Esophagus muscularis mucosa (tissue), 4 donors: ENCODE results near the gene RAB11FIP3. TPM values are rescaled to one million over a fixed set of nuclear protein-coding genes. Genes with fewer than 3 reads are reported as not detected.

Experiments used
- DNase-seq: peaks from one replicate; pipeline ENCODE4 v3.0.0-alpha.2; 2017; ENCODE audit errors: extremely low spot score
- H3K27ac ChIP-seq, 4 donors: fragments of 200-600 bp; sonication (generic); replicated peaks in 1 of 4; 1 replicate in 3 of 4; 2 replicates in 1 of 4; pipeline ENCODE4 v1.5.1; 2016 to 2019; ENCODE audit warnings: mild to moderate bottlenecking in 1 of 4
- H3K27me3 ChIP-seq, 4 donors: fragments of 200-600 bp; sonication (generic); one replicate each; pipeline versions ENCODE4 v1.5.1 to v1.6.0; 2016 to 2019
- H3K36me3 ChIP-seq, 4 donors: fragments of 200-600 bp; sonication (generic); one replicate each; pipeline ENCODE4 v1.5.1; 2016 to 2019
- H3K4me1 ChIP-seq, 4 donors: fragments of 200-600 bp; sonication (generic); one replicate each; pipeline ENCODE4 v1.5.1; 2016 to 2019
- H3K4me3 ChIP-seq, 4 donors: fragments of 200-600 bp; sonication (generic); 1 replicate in 2 of 4; 2 replicates in 2 of 4; pipeline ENCODE4 v1.5.1; 2016 to 2019; ENCODE audit warnings: mild to moderate bottlenecking in 4 of 4, moderate library complexity in 1 of 4
- H3K9me3 ChIP-seq, 4 donors: fragments of 200-600 bp; sonication (generic); 1 replicate in 3 of 4; 2 replicates in 1 of 4; pipeline ENCODE4 v1.5.1; 2016 to 2019
- CTCF ChIP-seq, 3 experiments: fragments of 200-600 bp in 2 of 3; fragments of 450-650 bp in 1 of 3; sonication (generic) in 2 of 3; IDR thresholded peaks; one replicate each; pipeline ENCODE4 v1.5.1; 2017 to 2019; ENCODE audit warnings: antibody characterized with exemption in 3 of 3, mild to moderate bottlenecking in 2 of 3, moderate library complexity in 1 of 3
- EP300 ChIP-seq: sonication (generic); formaldehyde crosslinking; IDR thresholded peaks from one replicate; pipeline ENCODE4 v1.6.1; 2017; ENCODE audit warnings: antibody characterized with exemption
- POLR2A ChIP-seq: fragments of 450-650 bp; IDR thresholded peaks from one replicate; pipeline ENCODE4 v1.6.1; 2017; ENCODE audit warnings: antibody characterized with exemption, moderate library complexity, mild to moderate bottlenecking, low read depth
- POLR2AphosphoS5 ChIP-seq, 2 donors: sonication (generic); formaldehyde crosslinking; IDR thresholded peaks; one replicate each; pipeline ENCODE4 v1.6.1; 2017; ENCODE audit warnings: antibody characterized with exemption in 2 of 2
- WGBS: methylation state at CpG from one replicate; pipeline ENCODE4 v1.1.5; 2018; 5-methylcytosine and 5-hydroxymethylcytosine counted together
- intact Hi-C: fragments of 100-400 bp; cut with DNase I; formaldehyde crosslinking; loops from one replicate; pipeline ENCODE4 v1.15.1; 2023
- total RNA-seq, 4 donors: library from RNA; depleted of rRNA; stranded (reverse); fragments of >200 nt; gene quantifications; one replicate each; pipeline versions ENCODE4 v1.1.0 to v1.2.1, GENCODE V29; 2016

Gene RAB11FIP3
- total RNA-seq, 4 donors from 2014 or later, result 50.3 to 77.9 (median 58.8) TPM

- intact Hi-C loops, result loop anchor here (10.0 kb wide), 1 partner anchor 132 kb away; the partner anchor contains the start of gene CAPN15
- TF ChIP-seq POLR2A (no peak), CTCF (IDR thresholded peaks at IDR 0.05) (no peak), EP300 (no peak), POLR2AphosphoS5 (IDR thresholded peaks at IDR 0.05) (no peak)
- Histone ChIP-seq H3K9me3 (no peaks in the 10 kb centered on the region), H3K27ac (no peak overlapping the region), H3K4me1 (peaks cover 13 to 26% (median 22%) of the 10 kb centered on the region in 4 donors), H3K36me3 (no peaks in the 10 kb centered on the region), H3K4me3 (no peak overlapping the region), H3K27me3 (no peaks in the 10 kb centered on the region)
- no peak for DNase-seq
- WGBS, result 87% methylated on average over 7 of the region's 7 CpGs
Observed at GRCh38 chr16:392450-393030, 32.9 kb upstream of the RAB11FIP3 start.

GRCh38 chr16:396199-396598, 29.2 kb upstream of the RAB11FIP3 start:
- peak overlapping the region; percentile 69 to 85 (median 80) for H3K4me3 ChIP-seq
- intact Hi-C loops, result loop anchor here (10.0 kb wide), 1 partner anchor 129 kb away; the partner anchor contains the start of gene CAPN15
- H3K27ac ChIP-seq, result peak overlapping the region; percentile 85 to 92 (median 90)
- WGBS, result 26% methylated on average over 3 of the region's 3 CpGs
- H3K27me3 ChIP-seq, result no peaks in the 10 kb centered on the region
- TF ChIP-seq POLR2AphosphoS5 (IDR thresholded peaks at IDR 0.05), result no peak
- peaks cover 0 to 15% (median 8%) of the 10 kb centered on the region in 4 donors for H3K36me3 ChIP-seq
- peaks cover 16 to 49% (median 39%) of the 10 kb centered on the region in 4 donors for H3K4me1 ChIP-seq
- no peaks in the 10 kb centered on the region for H3K9me3 ChIP-seq
- no peak for DNase-seq

- Histone ChIP-seq H3K9me3 (no peaks in the 10 kb centered on the region), H3K27me3 (no peaks in the 10 kb centered on the region), H3K4me3 (peak overlapping the region; percentile 69 to 85 (median 80)), H3K27ac (peak overlapping the region; percentile 85 to 92 (median 90)), H3K4me1 (peaks cover 16 to 49% (median 41%) of the 10 kb centered on the region in 4 donors), H3K36me3 (peaks cover 0 to 15% (median 8%) of the 10 kb centered on the region in 4 donors)
- WGBS, result under 1% methylated on average over 12 of the region's 22 CpGs
- DNase-seq, result no peak
- TF ChIP-seq POLR2A, result no peak
- peak; percentile 32 to 39 for TF ChIP-seq POLR2AphosphoS5 (IDR thresholded peaks at IDR 0.05)
- intact Hi-C loops, result loop anchor here (10.0 kb wide), 1 partner anchor 128 kb away; the partner anchor contains the start of gene CAPN15
Observed at GRCh38 chr16:396605-397004, 28.8 kb upstream of the RAB11FIP3 start.

- Histone ChIP-seq H3K27ac (peak within 1 kb of the TSS; percentile 85 to 92 (median 90)), H3K9me3 (no peaks in the 10 kb centered on the region), H3K4me1 (peaks cover 16 to 51% (median 42%) of the 10 kb centered on the region in 4 donors), H3K27me3 (no peaks in the 10 kb centered on the region), H3K36me3 (peaks cover 0 to 15% (median 8%) of the 10 kb centered on the region in 4 donors), H3K4me3 (peak within 1 kb of the TSS; percentile 69 to 85 (median 80))
- no peak for DNase-seq
- WGBS, result 0% methylated on average over 2 of the region's 75 CpGs
- intact Hi-C loops, result loop anchor here (10.0 kb wide), 1 partner anchor 128 kb away; the partner anchor contains the start of gene CAPN15
- TF ChIP-seq POLR2A (no peak), EP300 (no peak), CTCF (IDR thresholded peaks at IDR 0.05) (no peak), POLR2AphosphoS5 (IDR thresholded peaks at IDR 0.05) (no peak)
Observed at GRCh38 chr16:397135-397661, 28.3 kb upstream of the RAB11FIP3 start, which contains the start of gene NME4. Gene NME4 (plus strand): TSS chr16:397199. CDS start chr16:397223, 24 bp downstream.

GRCh38 chr16:397736-398332, 27.6 kb upstream of the RAB11FIP3 start:
- intact Hi-C loops, result loop anchor here (10.0 kb wide), 1 partner anchor 127 kb away; the partner anchor contains the start of gene CAPN15
- peak overlapping the region; percentile 69 to 85 (median 80) for H3K4me3 ChIP-seq
- no peak for DNase-seq
- H3K27me3 ChIP-seq, result no peaks in the 10 kb centered on the region
- no peaks in the 10 kb centered on the region for H3K9me3 ChIP-seq
- TF ChIP-seq CTCF (IDR thresholded peaks at IDR 0.05), result peak; percentile 37 to 73 (median 57)
- no peak for TF ChIP-seq POLR2AphosphoS5 (IDR thresholded peaks at IDR 0.05)
- no peak for TF ChIP-seq POLR2A
- no peak for TF ChIP-seq EP300
- WGBS, result 17% methylated on average over 11 of the region's 29 CpGs
- H3K27ac ChIP-seq, result peak overlapping the region; percentile 85 to 92 (median 90)
- H3K36me3 ChIP-seq, result peaks cover 0 to 15% (median 8%) of the 10 kb centered on the region in 4 donors
- H3K4me1 ChIP-seq, result peaks cover 22 to 57% (median 48%) of the 10 kb centered on the region in 4 donors
